ENCODE data around the gene GNGT1.
"Not testable (repeated sequence)": the region's sequence is repeated elsewhere in the genome, so short reads cannot be mapped to it uniquely, and the experiment has no call there.

GNGT1 gene

GRCh38 chr7:93914581-93915066, 8.3 kb downstream of the GNGT1 start:
- in situ Hi-C loops (cut with MboI; ENCODE audit: low pct_unique_long_range_greater_than_20kb, low sequenced_read_pairs, unreplicated experiment): no loop called here
- no peak for TF ChIP-seq CTCF (IDR thresholded peaks at IDR 0.05; ENCODE audit: extremely low read depth, insufficient read depth, missing control alignments)
- DNase-seq (ENCODE audit: low spot score): no peak

DNA sequence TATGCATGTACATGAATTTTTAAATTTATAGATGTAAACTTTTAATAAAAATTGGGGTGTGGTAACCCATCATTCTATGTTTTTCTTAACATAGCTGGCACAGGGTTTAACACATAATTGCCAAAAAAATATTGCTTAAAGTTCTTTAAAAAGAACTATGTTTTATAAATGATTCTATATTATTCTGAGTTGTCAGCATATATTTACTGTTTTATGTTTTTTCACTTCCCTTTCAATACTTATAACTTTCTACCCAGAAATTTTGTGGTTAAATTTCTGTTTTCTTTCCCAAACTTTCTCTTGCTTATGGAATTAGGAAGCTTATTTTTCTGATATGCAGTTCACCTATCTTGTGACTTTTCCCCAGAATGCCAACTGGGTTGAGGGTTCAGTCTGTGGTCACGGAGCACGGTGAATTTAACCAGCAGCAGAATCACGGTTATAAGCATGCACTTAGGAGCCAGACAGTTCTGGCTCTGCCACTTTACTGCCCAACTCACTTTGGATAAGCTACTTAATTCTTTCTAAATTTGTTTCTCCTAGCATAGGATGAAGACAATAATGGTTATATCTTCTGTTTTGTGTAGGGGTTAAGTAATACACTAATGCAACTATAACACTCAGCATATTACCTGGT, 9.0 kb downstream of the GNGT1 start:
- in situ Hi-C loops (cut with MboI; ENCODE audit: low pct_unique_long_range_greater_than_20kb, low sequenced_read_pairs, unreplicated experiment): not testable (repeated sequence)

DNA sequence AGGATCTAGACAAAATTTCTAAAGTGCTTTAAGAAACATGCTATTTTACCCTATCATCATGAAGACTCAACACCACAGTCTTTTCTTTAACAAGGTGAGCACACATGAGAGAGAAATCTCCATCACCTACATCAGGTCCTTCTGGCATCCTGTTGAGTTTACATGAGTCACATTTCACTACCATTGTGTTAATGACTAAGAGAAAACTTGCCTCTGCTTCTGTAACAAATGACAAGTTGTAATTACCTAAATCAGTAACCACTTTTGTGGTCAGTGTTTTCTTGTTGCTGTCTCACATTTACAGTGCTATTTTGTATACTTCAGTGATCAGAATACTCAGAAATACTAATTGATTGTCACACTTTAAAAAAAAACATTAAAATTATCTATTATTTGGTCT, 9.5 kb downstream of the GNGT1 start:
- DNase-seq (ENCODE audit: low spot score); in situ Hi-C loops (cut with MboI; ENCODE audit: low pct_unique_long_range_greater_than_20kb, low sequenced_read_pairs, unreplicated experiment): not testable (repeated sequence)

More for the DNA sequence above, 9.0 kb downstream of the GNGT1 start:
- DNase-seq (ENCODE audit: low spot score): not testable (repeated sequence)

DNA sequence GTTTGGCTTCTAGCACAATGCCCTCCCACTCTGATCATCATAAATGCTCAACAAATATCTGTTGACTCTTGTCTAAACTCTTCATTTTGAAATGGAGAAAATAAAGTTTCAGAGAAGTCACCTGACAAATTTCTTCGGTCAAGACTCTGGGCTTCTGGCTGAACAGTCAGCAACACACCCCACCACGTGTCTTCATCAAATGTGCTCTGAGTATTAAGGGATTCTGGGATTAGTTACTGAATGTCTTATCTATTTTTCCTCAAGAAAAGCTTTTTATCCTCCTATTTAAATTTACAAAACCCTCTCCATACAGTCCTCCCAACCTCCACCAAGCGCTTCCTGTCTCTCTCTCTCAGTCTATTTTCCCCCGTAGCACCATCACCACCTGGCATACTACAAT, 9.9 kb downstream of the GNGT1 start:
- DNase-seq (ENCODE audit: low spot score); in situ Hi-C loops (cut with MboI; ENCODE audit: low pct_unique_long_range_greater_than_20kb, low sequenced_read_pairs, unreplicated experiment): not testable (repeated sequence)

DNA sequence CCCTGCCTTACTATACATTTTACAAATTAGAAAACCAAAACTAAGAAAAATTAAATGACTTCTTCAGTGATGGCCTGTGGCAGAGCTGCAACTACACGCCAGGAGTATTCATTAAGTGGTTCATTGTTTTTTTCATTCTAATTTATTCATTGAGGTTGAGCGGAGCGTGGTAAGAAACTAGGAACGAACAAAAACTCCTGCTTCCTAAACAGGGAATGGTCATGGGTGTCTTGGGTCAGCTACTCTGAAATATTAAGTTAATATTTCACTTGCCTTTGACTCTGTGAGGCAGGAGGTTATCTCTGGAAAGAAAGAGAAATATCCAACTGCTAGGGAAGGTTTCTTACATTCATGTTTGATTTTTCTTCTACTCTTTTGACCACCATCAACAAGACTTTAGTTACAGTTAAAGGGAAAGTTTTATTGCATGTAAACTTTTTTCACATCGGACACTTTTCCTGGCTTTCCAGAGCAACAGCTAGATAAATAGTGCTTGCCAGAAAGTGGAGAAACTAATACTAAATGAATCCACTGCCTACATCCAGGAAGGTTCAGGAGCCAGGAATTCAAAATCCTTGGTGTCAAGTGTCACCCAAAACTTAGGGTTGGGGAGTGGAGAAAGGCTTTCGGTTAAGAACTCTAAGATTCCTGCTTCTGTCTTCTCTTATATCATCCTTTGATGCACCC, 14.3 kb downstream of the GNGT1 start:
- no peak for DNase-seq (ENCODE audit: low spot score)
- TF ChIP-seq CTCF (IDR thresholded peaks at IDR 0.05; ENCODE audit: extremely low read depth, insufficient read depth, missing control alignments): no peak
- in situ Hi-C loops (cut with MboI; ENCODE audit: low pct_unique_long_range_greater_than_20kb, low sequenced_read_pairs, unreplicated experiment): no loop called here

DNA sequence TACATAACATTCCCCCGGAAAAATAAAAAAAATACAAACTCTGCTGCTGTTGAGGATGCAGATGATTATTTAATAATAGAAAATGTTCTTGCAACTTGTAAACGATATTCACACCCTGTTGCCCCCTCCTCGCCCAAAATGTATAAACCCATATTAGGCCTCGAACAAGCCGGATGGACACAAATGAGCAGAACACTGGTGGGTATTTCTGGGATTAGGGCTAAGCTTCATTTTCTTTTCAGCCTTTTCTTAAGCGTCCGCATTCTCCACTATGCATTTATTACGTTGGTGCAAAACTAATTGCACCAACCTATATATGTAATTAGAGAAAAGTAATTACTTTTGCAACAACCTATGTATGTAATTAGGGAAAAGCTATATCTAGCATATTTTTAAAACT, 14.8 kb downstream of the GNGT1 start:
- in situ Hi-C loops (cut with MboI; ENCODE audit: low pct_unique_long_range_greater_than_20kb, low sequenced_read_pairs, unreplicated experiment): no loop called here
- no peak for DNase-seq (ENCODE audit: low spot score)
- no peak for TF ChIP-seq CTCF (IDR thresholded peaks at IDR 0.05; ENCODE audit: extremely low read depth, insufficient read depth, missing control alignments)

- DNase-seq (ENCODE audit: low spot score): peak; percentile 31
- peak; percentile 16 for TF ChIP-seq CTCF (IDR thresholded peaks at IDR 0.05; ENCODE audit: extremely low read depth, insufficient read depth, missing control alignments)
- in situ Hi-C loops (cut with MboI; ENCODE audit: low pct_unique_long_range_greater_than_20kb, low sequenced_read_pairs, unreplicated experiment): no loop called here
Observed at GRCh38 chr7:93921607-93922566, 15.5 kb downstream of the GNGT1 start, which contains the start of gene GNG11. Gene GNG11 (plus strand): TSS chr7:93921735. CDS start chr7:93922138, 403 bp downstream.

Data from GM13977 (cell line).